HCT116 (cell line): Measurements from ENCODE around the gene CTBP2. TPM values are rescaled to one million over a fixed set of nuclear protein-coding genes. Genes with fewer than 3 reads are reported as not detected.

Experiments
- ATAC-seq: fragments of 200-7000 bp; cut with Tn5 transposase; 2 replicates; pipeline ENCODE4 v1.9.1; 2020; ENCODE audit warnings: mild to moderate bottlenecking, moderate library complexity
- BruUV-seq: library from RNA; stranded (reverse); fragments of 400-500 nt; replicated peaks from 2 replicates; lab custom pipeline; 2021; lab: Mats Ljungman, UMichigan
- CTCF ChIA-PET: fragments of 300-600 bp; sonication (Branson Sonifier 250); formaldehyde crosslinking; loops from one replicate; lab custom pipeline; 2021; ENCODE audit warnings: antibody characterized with exemption; lab: Charles Lee
- POLR2A ChIA-PET: fragments of 300-600, 350-600 bp; sonication (Branson Sonifier 250); formaldehyde crosslinking; loops from one replicate; lab custom pipeline; 2021; ENCODE audit warnings: antibody characterized with exemption; lab: Charles Lee
- RAD21 ChIA-PET, 2 experiments: fragments of 300-600 bp; sonication (Branson Sonifier 250); formaldehyde crosslinking; loops; one replicate each; lab custom pipeline; 2023; ENCODE audit warnings: low total read pairs in 2 of 2; ENCODE audit not compliant: uncharacterized antibody in 2 of 2, unreplicated experiment in 2 of 2, low non-redundant PET in 1 of 2; lab: Charles Lee
- DNase-seq: peaks from one replicate; pipeline ENCODE4 v3.0.0-alpha.2; 2010; ENCODE audit warnings: low read depth, low spot score
- H2AFZ ChIP-seq: fragments of 200-600 bp; shearing (Covaris generic), sonication (generic); 2 replicates; pipeline ENCODE4 v1.6.1; 2017; ENCODE audit warnings: low read depth, mixed run types, mixed read lengths, antibody characterized with exemption, low read length; ENCODE audit not compliant: poor library complexity, severe bottlenecking
- H3K27ac ChIP-seq: 2 replicates; pipeline ENCODE4 v1.5.1; 2012; ENCODE audit warnings: low read depth, low read length
- H3K27me3 ChIP-seq: fragments of 200-600 bp; sonication (generic); 2 replicates; pipeline ENCODE4 v1.6.1; 2016; ENCODE audit warnings: mixed run types, low read length, mixed read lengths; ENCODE audit not compliant: insufficient read depth
- H3K36me3 ChIP-seq, 2 experiments: fragments of 200-500 bp in 1 of 2; fragments of 200-600 bp in 1 of 2; sonication (Bioruptor generic) in 1 of 2; sonication (generic) in 1 of 2; 2 replicates each; pipeline versions ENCODE4 v1.5.1 to v1.6.1; 2014 to 2016; ENCODE audit warnings: low read length in 2 of 2, inconsistent platforms in 1 of 2, mixed read lengths in 1 of 2, mixed run types in 1 of 2; ENCODE audit not compliant: insufficient read depth in 2 of 2, control insufficient read depth in 1 of 2
- H3K4me1 ChIP-seq, 2 experiments: fragments of 200-600 bp in 1 of 2; sonication (generic) in 1 of 2; 2 replicates each; pipeline versions ENCODE4 v1.5.1 to v1.6.1; 2012 to 2017; ENCODE audit warnings: low read length in 2 of 2, inconsistent platforms in 1 of 2, mild to moderate bottlenecking in 1 of 2, mixed read lengths in 1 of 2, mixed run types in 1 of 2, moderate library complexity in 1 of 2; ENCODE audit not compliant: insufficient read depth in 2 of 2, control insufficient read depth in 1 of 2
- H3K4me2 ChIP-seq: fragments of 200-600 bp; sonication (generic); 2 replicates; pipeline ENCODE4 v1.6.1; 2017; ENCODE audit warnings: mixed run types, low read length, mixed read lengths
- H3K4me3 ChIP-seq, 2 experiments: fragments of 200-600 bp in 1 of 2; sonication (generic) in 1 of 2; replicated peaks in 1 of 2; 2 replicates each; pipeline ENCODE4 v1.5.1; 2011 to 2016; ENCODE audit warnings: low read length in 2 of 2, control low read depth in 1 of 2, low read depth in 1 of 2, mild to moderate bottlenecking in 1 of 2, mixed read lengths in 1 of 2, mixed run types in 1 of 2
- H3K79me2 ChIP-seq: fragments of 200-600 bp; sonication (generic); 2 replicates; pipeline ENCODE4 v1.6.1; 2017; ENCODE audit warnings: mild to moderate bottlenecking, mixed run types, low read length, moderate library complexity, mixed read lengths; ENCODE audit not compliant: insufficient read depth
- H3K9ac ChIP-seq: fragments of 200-600 bp; sonication (generic); 2 replicates; pipeline ENCODE4 v1.6.1; 2016; ENCODE audit warnings: low read length, mixed read lengths
- H3K9me2 ChIP-seq: fragments of 200-600 bp; sonication (generic), shearing (Covaris generic); 2 replicates; pipeline ENCODE4 v1.6.1; 2017; ENCODE audit warnings: mixed run types, mild to moderate bottlenecking, moderate library complexity; ENCODE audit not compliant: insufficient read depth
- H3K9me3 ChIP-seq, 2 experiments: fragments of 200-500 bp in 1 of 2; fragments of 200-600 bp in 1 of 2; sonication (Bioruptor generic) in 1 of 2; sonication (generic) in 1 of 2; 2 replicates each; pipeline ENCODE4 v1.6.1; 2014 to 2017; ENCODE audit warnings: low read length in 2 of 2, mixed read lengths in 2 of 2, inconsistent platforms in 1 of 2, low read depth in 1 of 2, mild to moderate bottlenecking in 1 of 2, mixed run types in 1 of 2, moderate library complexity in 1 of 2; ENCODE audit not compliant: control insufficient read depth in 1 of 2, insufficient read depth in 1 of 2
- H4K20me1 ChIP-seq: fragments of 200-600 bp; sonication (generic), shearing (Covaris generic); 2 replicates; pipeline ENCODE4 v1.6.1; 2017; ENCODE audit warnings: mixed run types, mild to moderate bottlenecking, moderate library complexity; ENCODE audit not compliant: insufficient read depth
- CEBPB ChIP-seq: IDR thresholded peaks from 2 replicates; pipeline ENCODE4 v1.6.1; 2012; ENCODE audit warnings: low read depth
- ELF1 ChIP-seq: IDR thresholded peaks from 2 replicates; pipeline ENCODE4 v1.6.1; 2012; ENCODE audit warnings: low read depth, borderline replicate concordance
- EZH2 ChIP-seq: fragments of 200-600 bp; sonication (generic); IDR thresholded peaks from 2 replicates; pipeline ENCODE4 v1.6.1; 2017; ENCODE audit warnings: antibody characterized with exemption, mixed run types
- EZH2phosphoT487 ChIP-seq: fragments of 200-600 bp; IDR thresholded peaks from 2 replicates; pipeline ENCODE4 v1.6.1; 2018; ENCODE audit warnings: antibody characterized with exemption, borderline replicate concordance
- FOSL1 ChIP-seq: IDR thresholded peaks from 2 replicates; pipeline ENCODE4 v1.6.1; 2012; ENCODE audit warnings: low read depth
- POLR2A ChIP-seq: IDR thresholded peaks from 2 replicates; pipeline ENCODE4 v1.7.0; 2011; ENCODE audit warnings: borderline replicate concordance; ENCODE audit not compliant: insufficient read depth, insufficient read length; ENCODE audit errors: extremely low read depth
- SIN3A ChIP-seq: IDR thresholded peaks from 2 replicates; pipeline ENCODE4 v1.6.1; 2012; ENCODE audit warnings: low read depth
- SP1 ChIP-seq: IDR thresholded peaks from 2 replicates; pipeline ENCODE4 v1.6.1; 2012; ENCODE audit warnings: low read depth
- TCF7L2 ChIP-seq: IDR thresholded peaks from 2 replicates; pipeline ENCODE4 v1.7.0; 2011; ENCODE audit warnings: borderline replicate concordance, inconsistent platforms; ENCODE audit not compliant: insufficient read depth, insufficient read length; ENCODE audit errors: extremely low read depth
- YY1 ChIP-seq: IDR thresholded peaks from 2 replicates; pipeline ENCODE4 v1.6.1; 2011; ENCODE audit warnings: low read length, low read depth, moderate library complexity, mild to moderate bottlenecking; ENCODE audit not compliant: insufficient replicate concordance; ENCODE audit errors: extremely low read depth
- ZFX ChIP-seq: fragments of 450-650 bp; IDR thresholded peaks from 2 replicates; pipeline ENCODE4 v1.6.1; 2017
- intact Hi-C: fragments of 100-400 bp; cut with micrococcal nuclease; formaldehyde crosslinking; loops from 2 replicates; pipeline ENCODE4 v1.10.0; 2022
- total RNA-seq: library from RNA; stranded (reverse); gene quantifications from one replicate; pipeline ENCODE4 v1.2.1, GENCODE V29; 2021; ENCODE audit not compliant: unreplicated experiment
- TF ChIP-seq, protein P1 (sequence below): IDR thresholded peaks from 2 replicates; pipeline ENCODE4 v1.6.1; 2012; ENCODE audit warnings: low read depth
- TF ChIP-seq, protein P2 (sequence below), 3 experiments: fragments of 200-600 bp in 1 of 3; sonication (generic) in 1 of 3; IDR thresholded peaks in 2 of 3; conservative IDR thresholded peaks in 1 of 3; 2 replicates each; pipeline ENCODE4 v1.5.1; 2012 to 2017; ENCODE audit warnings: low read depth in 2 of 3, low read length in 2 of 3, antibody characterized with exemption in 1 of 3, borderline replicate concordance in 1 of 3, control low read depth in 1 of 3, mild to moderate bottlenecking in 1 of 3, mixed read lengths in 1 of 3, mixed run types in 1 of 3, moderate library complexity in 1 of 3; ENCODE audit not compliant: insufficient read depth in 1 of 3

The CTBP2 gene
- total RNA-seq, 1 experiment from 2014 or later, result 144 TPM

DNA sequence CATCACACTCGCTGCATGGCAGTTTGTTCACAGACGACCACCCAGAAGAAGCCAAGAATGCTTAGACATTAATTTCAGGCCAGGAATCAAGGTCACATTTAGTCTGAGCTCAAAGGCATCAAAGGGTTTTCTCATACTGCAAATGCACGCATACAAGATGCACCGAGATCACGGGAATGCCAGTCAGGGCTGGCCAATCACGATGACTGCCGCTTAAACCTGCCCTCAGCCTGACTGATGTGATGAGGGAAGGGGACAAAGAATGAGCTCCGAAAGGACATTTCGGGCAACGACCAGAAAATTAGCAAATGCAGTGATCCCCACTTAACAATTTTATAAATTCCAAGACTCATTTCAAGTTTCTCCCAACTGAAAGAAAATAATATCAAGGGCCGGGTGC is 20.2 kb downstream of the CTBP2 start:
- Histone ChIP-seq H3K79me2 (peaks cover 100% of the 10 kb centered on the region), H4K20me1 (peaks cover 14% of the 10 kb centered on the region; the same call in 1 of the 2 replicates), H3K4me3 (no peak overlapping the region), H3K9ac (no peak overlapping the region), H3K27me3 (no peaks in the 10 kb centered on the region), H3K9me3 (no peaks in the 10 kb centered on the region), H3K27ac (no peak overlapping the region), H3K36me3 (peaks cover 0 to 20% of the 10 kb centered on the region in 2 experiments; a peak in 1 of 4 replicates), H3K4me1 (peaks cover 8 to 34% of the 10 kb centered on the region in 2 experiments), H2AFZ (no peak overlapping the region), H3K4me2 (no peak overlapping the region), H3K9me2 (no peaks in the 10 kb centered on the region)
- intact Hi-C loops, result no loop called here
- DNase-seq, result no peak
- POLR2A ChIA-PET, result no interaction called here
- ATAC-seq, result no peak
- no peak for TF ChIP-seq EZH2
- TF ChIP-seq TCF7L2, result no peak
- TF ChIP-seq SP1, result no peak
- no peak for TF ChIP-seq ELF1
- RAD21 ChIA-PET, result no interaction called here
- CTCF ChIA-PET, result no interaction called here
- BruUV-seq, result no TSS peak

DNA sequence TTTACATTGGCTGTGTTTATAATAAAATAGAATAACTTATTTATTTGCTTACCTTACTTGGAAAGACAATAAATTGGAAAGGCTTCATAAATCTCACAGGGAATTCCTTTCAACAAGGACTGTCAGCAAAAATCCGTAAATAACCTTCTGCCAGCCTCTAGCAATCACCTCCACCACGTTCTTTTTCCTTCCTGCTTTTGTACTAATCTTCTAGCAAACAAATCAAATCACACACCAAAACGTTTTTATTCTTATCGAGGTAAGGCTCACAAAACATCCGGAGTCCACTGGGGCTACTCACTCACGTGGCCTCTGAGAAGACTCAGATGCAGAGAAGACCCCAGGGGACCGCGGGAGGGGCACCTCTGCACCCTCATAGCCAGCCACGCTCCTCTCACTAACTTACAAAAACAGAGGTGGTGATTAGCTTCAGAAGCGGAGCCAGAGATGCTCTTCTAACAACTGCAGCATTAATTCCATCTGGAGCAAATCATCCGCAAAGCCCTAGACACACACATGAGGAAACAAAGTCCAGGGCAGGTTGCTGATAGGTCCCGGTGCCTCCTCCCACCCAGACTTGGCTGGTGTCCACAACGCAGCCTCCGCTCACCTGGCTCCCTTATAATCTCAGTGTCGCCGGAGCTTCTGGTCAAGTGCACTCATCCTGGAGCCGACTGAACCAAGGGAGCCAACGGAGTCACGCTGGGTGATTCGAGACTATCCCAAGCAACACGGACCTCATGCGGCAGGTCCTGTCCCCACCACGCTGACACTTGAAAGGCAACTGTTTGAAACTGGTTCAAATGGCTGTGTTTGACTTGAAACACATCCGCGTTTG is 22.5 kb downstream of the CTBP2 start:
- Histone ChIP-seq H4K20me1 (peaks cover 7% of the 10 kb centered on the region; the same call in 1 of the 2 replicates), H3K4me3 (no peak overlapping the region), H3K27ac (no peak overlapping the region), H2AFZ (no peak overlapping the region), H3K9me2 (no peaks in the 10 kb centered on the region), H3K9me3 (no peaks in the 10 kb centered on the region)
- RAD21 ChIA-PET, result no interaction called here
- DNase-seq, result no peak
- intact Hi-C loops, result no loop called here
- BruUV-seq, result no TSS peak
- POLR2A ChIA-PET, result no interaction called here
- ATAC-seq, result no peak
- TF ChIP-seq POLR2A (no peak), EZH2phosphoT487 (no peak), CEBPB (no peak), ZFX (no peak), EZH2 (no peak), YY1 (no peak), FOSL1 (no peak), TCF7L2 (no peak), SIN3A (no peak)
- TF ChIP-seq, protein P1, sequence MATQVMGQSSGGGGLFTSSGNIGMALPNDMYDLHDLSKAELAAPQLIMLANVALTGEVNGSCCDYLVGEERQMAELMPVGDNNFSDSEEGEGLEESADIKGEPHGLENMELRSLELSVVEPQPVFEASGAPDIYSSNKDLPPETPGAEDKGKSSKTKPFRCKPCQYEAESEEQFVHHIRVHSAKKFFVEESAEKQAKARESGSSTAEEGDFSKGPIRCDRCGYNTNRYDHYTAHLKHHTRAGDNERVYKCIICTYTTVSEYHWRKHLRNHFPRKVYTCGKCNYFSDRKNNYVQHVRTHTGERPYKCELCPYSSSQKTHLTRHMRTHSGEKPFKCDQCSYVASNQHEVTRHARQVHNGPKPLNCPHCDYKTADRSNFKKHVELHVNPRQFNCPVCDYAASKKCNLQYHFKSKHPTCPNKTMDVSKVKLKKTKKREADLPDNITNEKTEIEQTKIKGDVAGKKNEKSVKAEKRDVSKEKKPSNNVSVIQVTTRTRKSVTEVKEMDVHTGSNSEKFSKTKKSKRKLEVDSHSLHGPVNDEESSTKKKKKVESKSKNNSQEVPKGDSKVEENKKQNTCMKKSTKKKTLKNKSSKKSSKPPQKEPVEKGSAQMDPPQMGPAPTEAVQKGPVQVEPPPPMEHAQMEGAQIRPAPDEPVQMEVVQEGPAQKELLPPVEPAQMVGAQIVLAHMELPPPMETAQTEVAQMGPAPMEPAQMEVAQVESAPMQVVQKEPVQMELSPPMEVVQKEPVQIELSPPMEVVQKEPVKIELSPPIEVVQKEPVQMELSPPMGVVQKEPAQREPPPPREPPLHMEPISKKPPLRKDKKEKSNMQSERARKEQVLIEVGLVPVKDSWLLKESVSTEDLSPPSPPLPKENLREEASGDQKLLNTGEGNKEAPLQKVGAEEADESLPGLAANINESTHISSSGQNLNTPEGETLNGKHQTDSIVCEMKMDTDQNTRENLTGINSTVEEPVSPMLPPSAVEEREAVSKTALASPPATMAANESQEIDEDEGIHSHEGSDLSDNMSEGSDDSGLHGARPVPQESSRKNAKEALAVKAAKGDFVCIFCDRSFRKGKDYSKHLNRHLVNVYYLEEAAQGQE, result no peak
- TF ChIP-seq, protein P2, sequence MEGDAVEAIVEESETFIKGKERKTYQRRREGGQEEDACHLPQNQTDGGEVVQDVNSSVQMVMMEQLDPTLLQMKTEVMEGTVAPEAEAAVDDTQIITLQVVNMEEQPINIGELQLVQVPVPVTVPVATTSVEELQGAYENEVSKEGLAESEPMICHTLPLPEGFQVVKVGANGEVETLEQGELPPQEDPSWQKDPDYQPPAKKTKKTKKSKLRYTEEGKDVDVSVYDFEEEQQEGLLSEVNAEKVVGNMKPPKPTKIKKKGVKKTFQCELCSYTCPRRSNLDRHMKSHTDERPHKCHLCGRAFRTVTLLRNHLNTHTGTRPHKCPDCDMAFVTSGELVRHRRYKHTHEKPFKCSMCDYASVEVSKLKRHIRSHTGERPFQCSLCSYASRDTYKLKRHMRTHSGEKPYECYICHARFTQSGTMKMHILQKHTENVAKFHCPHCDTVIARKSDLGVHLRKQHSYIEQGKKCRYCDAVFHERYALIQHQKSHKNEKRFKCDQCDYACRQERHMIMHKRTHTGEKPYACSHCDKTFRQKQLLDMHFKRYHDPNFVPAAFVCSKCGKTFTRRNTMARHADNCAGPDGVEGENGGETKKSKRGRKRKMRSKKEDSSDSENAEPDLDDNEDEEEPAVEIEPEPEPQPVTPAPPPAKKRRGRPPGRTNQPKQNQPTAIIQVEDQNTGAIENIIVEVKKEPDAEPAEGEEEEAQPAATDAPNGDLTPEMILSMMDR (IDR thresholded peaks at IDR 0.05 in 2 of 3, conservative IDR thresholded peaks at IDR 0.05 in 1 of 3; ENCODE audit: borderline replicate concordance in 1 of 3, insufficient read depth in 1 of 3, low read depth in 2 of 3, low read length in 2 of 3), result no peak
- TF ChIP-seq, all 23 proteins: peak for 0
- Histone ChIP-seq H3K79me2 (peaks cover 99% of the 10 kb centered on the region), H3K36me3 (peaks cover 0 to 20% of the 10 kb centered on the region in 2 experiments; a peak in 1 of 4 replicates), H3K4me1 (peaks cover 0 to 33% of the 10 kb centered on the region in 2 experiments; a peak in 1 of 4 replicates), H3K9ac (no peak overlapping the region), H3K4me2 (no peak overlapping the region), H3K27me3 (no peaks in the 10 kb centered on the region)
- CTCF ChIA-PET, result no interaction called here
